ENCODE data around the gene ZXDC. TPM values are rescaled to one million over a fixed set of nuclear protein-coding genes. Genes with fewer than 3 reads are reported as not detected.

ZXDC gene
- total RNA-seq, 1 donor from 2014 or later: 36.8 TPM

GRCh38 chr3:126490619-126491018, 14.9 kb upstream of the ZXDC start:
- H3K4me1 ChIP-seq: peaks cover 16% of the 10 kb centered on the region
- DNase-seq (ENCODE audit: extremely low spot score in 2 of 2): no peak
- no peak overlapping the region for H3K27ac ChIP-seq
- no peak for TF ChIP-seq POLR2AphosphoS5 (IDR thresholded peaks at IDR 0.05; ENCODE audit: insufficient read depth in 1 of 2, low read depth in 1 of 2)
- TF ChIP-seq CTCF (IDR thresholded peaks at IDR 0.05): no peak
- no peak for TF ChIP-seq POLR2A (IDR thresholded peaks at IDR 0.05)
- no peaks in the 10 kb centered on the region for H3K27me3 ChIP-seq
- no peak overlapping the region for H3K4me3 ChIP-seq
- H3K9me3 ChIP-seq: no peaks in the 10 kb centered on the region
- no peaks in the 10 kb centered on the region for H3K36me3 ChIP-seq
- intact Hi-C loops (cut with DNase I): no loop called here

GRCh38 chr3:126488886-126489569, 13.3 kb upstream of the ZXDC start:
- Histone ChIP-seq H3K4me1 (peaks cover 14% of the 10 kb centered on the region), H3K4me3 (no peak overlapping the region), H3K27ac (no peak overlapping the region), H3K36me3 (no peaks in the 10 kb centered on the region), H3K27me3 (no peaks in the 10 kb centered on the region), H3K9me3 (no peaks in the 10 kb centered on the region)
- TF ChIP-seq CTCF (IDR thresholded peaks at IDR 0.05) (no peak), POLR2A (IDR thresholded peaks at IDR 0.05) (no peak), POLR2AphosphoS5 (IDR thresholded peaks at IDR 0.05; ENCODE audit: insufficient read depth in 1 of 2, low read depth in 1 of 2) (no peak)
- DNase-seq (ENCODE audit: extremely low spot score in 2 of 2): no peak
- intact Hi-C loops (cut with DNase I): no loop called here

GRCh38 chr3:126488185-126488584, 12.5 kb upstream of the ZXDC start:
- no peaks in the 10 kb centered on the region for H3K27me3 ChIP-seq
- H3K27ac ChIP-seq: no peak overlapping the region
- peaks cover 13% of the 10 kb centered on the region for H3K4me1 ChIP-seq
- H3K4me3 ChIP-seq: no peak overlapping the region
- H3K36me3 ChIP-seq: no peaks in the 10 kb centered on the region
- no peak for DNase-seq (ENCODE audit: extremely low spot score in 2 of 2)
- no peak for TF ChIP-seq CTCF (IDR thresholded peaks at IDR 0.05)
- TF ChIP-seq POLR2A (IDR thresholded peaks at IDR 0.05): no peak
- no peak for TF ChIP-seq POLR2AphosphoS5 (IDR thresholded peaks at IDR 0.05; ENCODE audit: insufficient read depth in 1 of 2, low read depth in 1 of 2)
- no peaks in the 10 kb centered on the region for H3K9me3 ChIP-seq
- intact Hi-C loops (cut with DNase I): no loop called here

- Histone ChIP-seq H3K27me3 (no peaks in the 10 kb centered on the region), H3K4me3 (no peak overlapping the region), H3K9me3 (no peaks in the 10 kb centered on the region), H3K27ac (no peak overlapping the region), H3K36me3 (no peaks in the 10 kb centered on the region), H3K4me1 (peaks cover 13% of the 10 kb centered on the region)
- intact Hi-C loops (cut with DNase I): no loop called here
- no peak for DNase-seq (ENCODE audit: extremely low spot score in 2 of 2)
- TF ChIP-seq CTCF (IDR thresholded peaks at IDR 0.05) (peak in 1 of 3 experiments; percentile 19), POLR2A (IDR thresholded peaks at IDR 0.05) (no peak), POLR2AphosphoS5 (IDR thresholded peaks at IDR 0.05; ENCODE audit: insufficient read depth in 1 of 2, low read depth in 1 of 2) (peak in 1 of 2 donors; percentile 46)
Observed at GRCh38 chr3:126487151-126487771, 11.6 kb upstream of the ZXDC start.

- intact Hi-C loops (cut with DNase I): no loop called here
- DNase-seq (ENCODE audit: extremely low spot score in 2 of 2): no peak
- no peak overlapping the region for H3K4me3 ChIP-seq
- H3K4me1 ChIP-seq: peaks cover 13% of the 10 kb centered on the region
- no peaks in the 10 kb centered on the region for H3K36me3 ChIP-seq
- no peak for TF ChIP-seq CTCF (IDR thresholded peaks at IDR 0.05)
- no peak for TF ChIP-seq POLR2A (IDR thresholded peaks at IDR 0.05)
- no peak for TF ChIP-seq POLR2AphosphoS5 (IDR thresholded peaks at IDR 0.05; ENCODE audit: insufficient read depth in 1 of 2, low read depth in 1 of 2)
- H3K9me3 ChIP-seq: no peaks in the 10 kb centered on the region
- H3K27ac ChIP-seq: no peak overlapping the region
- no peaks in the 10 kb centered on the region for H3K27me3 ChIP-seq
Observed at GRCh38 chr3:126486360-126486847, 10.7 kb upstream of the ZXDC start.
